ENCODE data around the gene ALDH18A1. TPM values are rescaled to one million over a fixed set of nuclear protein-coding genes. Genes with fewer than 3 reads are reported as not detected.

The ALDH18A1 gene
- total and polyA plus RNA-seq, 12 donors = 5.9 to 19.5 (median 12.9) TPM

GRCh38 chr10:95597788-95598187, 58.7 kb downstream of the ALDH18A1 start:
- 88 to 91% methylated on average over 1 of the region's 1 CpG for WGBS, 2 donors
- H3K27ac ChIP-seq = no peak overlapping the region
- ATAC-seq (no peak), DNase-seq (no peak)
- intact Hi-C loops (cut with DNase I) = no loop called here
- H3K9me3 ChIP-seq = peaks cover 0 to 14% (median 0%) of the 10 kb centered on the region in 11 donors
- H3K36me3 ChIP-seq = no peaks in the 10 kb centered on the region
- H3K4me3 ChIP-seq = no peak overlapping the region
- H3K27me3 ChIP-seq = no peaks in the 10 kb centered on the region
- peak in 1 of 9 donors; percentile 11 for TF ChIP-seq CTCF (IDR thresholded peaks at IDR 0.05)
- peaks cover 0 to 9% (median 4%) of the 10 kb centered on the region in 9 donors for H3K4me1 ChIP-seq

- Histone ChIP-seq H3K9me3 (no peaks in the 10 kb centered on the region), H3K27ac (no peak overlapping the region), H3K36me3 (no peaks in the 10 kb centered on the region), H3K4me1 (no peaks in the 10 kb centered on the region), H3K4me3 (no peak overlapping the region), H3K27me3 (no peaks in the 10 kb centered on the region)
- no peak for ATAC-seq
- WGBS, 2 donors = 91 to 97% methylated on average over 1 of the region's 1 CpG
- no peak for DNase-seq
- intact Hi-C loops (cut with DNase I) = no loop called here
- no peak for TF ChIP-seq CTCF (IDR thresholded peaks at IDR 0.05)
Observed at GRCh38 chr10:95588025-95588424, 68.5 kb downstream of the ALDH18A1 start.

GRCh38 chr10:95579835-95580535, 76.5 kb downstream of the ALDH18A1 start:
- intact Hi-C loops (cut with DNase I) = no loop called here

GRCh38 chr10:95579292-95579691, 77.2 kb downstream of the ALDH18A1 start:
- WGBS, 2 donors = 78 to 88% methylated on average over 1 of the region's 1 CpG
- no peak for TF ChIP-seq CTCF (IDR thresholded peaks at IDR 0.05)
- intact Hi-C loops (cut with DNase I) = no loop called here
- Histone ChIP-seq H3K4me3 (no peak overlapping the region), H3K4me1 (peaks cover 0 to 31% (median 13%) of the 10 kb centered on the region in 9 donors), H3K9me3 (no peaks in the 10 kb centered on the region), H3K36me3 (no peaks in the 10 kb centered on the region), H3K27me3 (no peaks in the 10 kb centered on the region), H3K27ac (no peak overlapping the region)
- DNase-seq = no peak
- no peak for ATAC-seq

More at GRCh38 chr10:95579835-95580535, 76.5 kb downstream of the ALDH18A1 start:
- WGBS, 2 donors = 70 to 81% methylated on average over 2 of the region's 2 CpGs
- ATAC-seq (no peak), DNase-seq (no peak)
- Histone ChIP-seq H3K4me1 (peaks cover 0 to 24% (median 10%) of the 10 kb centered on the region in 9 donors), H3K36me3 (no peaks in the 10 kb centered on the region), H3K27ac (no peak overlapping the region), H3K27me3 (no peaks in the 10 kb centered on the region), H3K9me3 (no peaks in the 10 kb centered on the region), H3K4me3 (no peak overlapping the region)
- no peak for TF ChIP-seq CTCF (IDR thresholded peaks at IDR 0.05)
